Endothelial cell of umbilical vein (primary cell): ENCODE measurements around the gene CFAP99. TPM values are rescaled to one million over a fixed set of nuclear protein-coding genes. Genes with fewer than 3 reads are reported as not detected.

Experiments
- BruUV-seq: library from RNA; stranded (reverse); fragments of 400-500 nt; replicated peaks from 2 replicates; lab custom pipeline; 2021; lab: Mats Ljungman, UMichigan
- CTCF ChIA-PET: fragments of 300-600, 350-600 bp; sonication (Branson Sonifier 250); formaldehyde crosslinking; loops from one replicate; lab custom pipeline; 2021; ENCODE audit warnings: antibody characterized with exemption, inconsistent platforms; lab: Charles Lee
- POLR2A ChIA-PET: fragments of 300-600, 350-600 bp; sonication (Branson Sonifier 250); formaldehyde crosslinking; loops from one replicate; lab custom pipeline; 2021; ENCODE audit warnings: antibody characterized with exemption, inconsistent platforms; lab: Charles Lee
- DNase-seq: peaks from one replicate; pipeline ENCODE4 v3.0.0-alpha.2; 2011; ENCODE audit warnings: low read depth, low spot score
- FAIRE-seq: peaks from 2 replicates; lab custom pipeline; 2011; peaks lifted over from hg19 to GRCh38; lab: Jason Lieb, UNC
- H2AFZ ChIP-seq: 2 replicates; pipeline ENCODE4 v1.6.0; 2012; ENCODE audit warnings: low read depth, low read length, control low read depth, inconsistent platforms
- H3K27ac ChIP-seq: 2 replicates; pipeline ENCODE4 v1.5.1; 2011; ENCODE audit warnings: low read depth, mild to moderate bottlenecking, control low read depth, low read length, moderate library complexity; ENCODE audit not compliant: insufficient read depth
- H3K27me3 ChIP-seq, 2 experiments: 2 replicates each; pipeline versions ENCODE4 v1.6.0 to v1.6.1; 2011; ENCODE audit warnings: low read length in 2 of 2, mixed read lengths in 1 of 2; ENCODE audit not compliant: control insufficient read depth in 2 of 2, insufficient read depth in 2 of 2
- H3K36me3 ChIP-seq, 2 experiments: 2 replicates in 1 of 2; 3 replicates in 1 of 2; pipeline ENCODE4 v1.5.1; 2011; ENCODE audit warnings: low read length in 2 of 2, mild to moderate bottlenecking in 1 of 2, moderate library complexity in 1 of 2; ENCODE audit not compliant: control insufficient read depth in 2 of 2, insufficient read depth in 2 of 2; ENCODE audit errors: extremely low read depth in 1 of 2
- H3K4me1 ChIP-seq: 3 replicates; pipeline ENCODE4 v1.5.1; 2011; ENCODE audit warnings: mild to moderate bottlenecking, low read length; ENCODE audit not compliant: control insufficient read depth, insufficient read depth; ENCODE audit errors: extremely low read depth
- H3K4me2 ChIP-seq: 2 replicates; pipeline ENCODE4 v1.6.1; 2011; ENCODE audit warnings: low read length, control low read depth, mixed read lengths; ENCODE audit not compliant: insufficient read depth
- H3K4me3 ChIP-seq, 3 experiments: fragments of 200-600 bp in 1 of 3; sonication (generic), shearing (Covaris generic) in 1 of 3; replicated peaks in 1 of 3; 2 replicates each; pipeline ENCODE4 v1.5.1; 2011 to 2016; ENCODE audit warnings: control low read depth in 3 of 3, low read length in 3 of 3, mild to moderate bottlenecking in 2 of 3, inconsistent platforms in 1 of 3, low read depth in 1 of 3, moderate library complexity in 1 of 3; ENCODE audit not compliant: insufficient read depth in 1 of 3
- H3K79me2 ChIP-seq: 2 replicates; pipeline ENCODE4 v1.6.0; 2012; ENCODE audit warnings: low read length, inconsistent platforms; ENCODE audit not compliant: control insufficient read depth, insufficient read depth
- H3K9ac ChIP-seq: replicated peaks from 2 replicates; pipeline ENCODE3; 2011; ENCODE audit warnings: low read length, control low read depth; ENCODE audit not compliant: insufficient read depth; ENCODE audit errors: extremely low read depth
- H3K9me1 ChIP-seq: replicated peaks from 3 replicates; pipeline ENCODE4 v1.6.0; 2011; ENCODE audit warnings: mild to moderate bottlenecking, low read length; ENCODE audit not compliant: control insufficient read depth, insufficient read depth; ENCODE audit errors: extremely low read depth
- H3K9me3 ChIP-seq: replicated peaks from 2 replicates; pipeline ENCODE4 v1.5.1; 2012; ENCODE audit warnings: low read length, inconsistent platforms; ENCODE audit not compliant: control insufficient read depth, insufficient read depth
- H4K20me1 ChIP-seq: replicated peaks from 2 replicates; pipeline ENCODE3; 2011; ENCODE audit warnings: mild to moderate bottlenecking, low read length; ENCODE audit not compliant: control insufficient read depth, insufficient read depth; ENCODE audit errors: extremely low read depth
- EZH2 ChIP-seq: IDR thresholded peaks from 2 replicates; pipeline ENCODE4 v1.6.1; 2012; ENCODE audit warnings: borderline replicate concordance, low read depth, mild to moderate bottlenecking, moderate library complexity, low read length, inconsistent platforms; ENCODE audit not compliant: severe bottlenecking
- FOS ChIP-seq: IDR thresholded peaks from 2 replicates; pipeline ENCODE4 v1.6.1; 2011; ENCODE audit warnings: mild to moderate bottlenecking, low read length, moderate library complexity, borderline replicate concordance; ENCODE audit not compliant: insufficient read depth
- GATA2 ChIP-seq: IDR thresholded peaks from 2 replicates; pipeline ENCODE4 v1.7.0; 2011; ENCODE audit warnings: low read depth, mild to moderate bottlenecking, moderate library complexity, mixed read lengths, low read length; ENCODE audit not compliant: insufficient read length, insufficient read depth
- JUN ChIP-seq: IDR thresholded peaks from 2 replicates; pipeline ENCODE4 v1.6.1; 2011; ENCODE audit warnings: borderline replicate concordance, low read depth; ENCODE audit not compliant: insufficient read length, insufficient read depth
- MAX ChIP-seq: IDR thresholded peaks from 2 replicates; pipeline ENCODE4 v1.6.1; 2011; ENCODE audit not compliant: insufficient read depth, insufficient read length
- MYC ChIP-seq: IDR thresholded peaks from one replicate; pipeline ENCODE4 v1.6.1; 2011; ENCODE audit warnings: mild to moderate bottlenecking, low read depth, low read length
- POLR2A ChIP-seq: IDR thresholded peaks from 2 replicates; pipeline ENCODE4 v1.6.1; 2012; ENCODE audit warnings: low read depth, mild to moderate bottlenecking, control low read depth, low read length
- POLR2AphosphoS5 ChIP-seq: IDR thresholded peaks from 2 replicates; pipeline ENCODE4 v1.6.1; 2012; ENCODE audit warnings: low read depth, mild to moderate bottlenecking, control low read depth, low read length, moderate library complexity; ENCODE audit not compliant: insufficient read depth
- dilution Hi-C: fragments of 300-500 bp; cut with MboI; formaldehyde crosslinking; loops from one replicate; pipeline ENCODE4 v1.15.0; 2019; ENCODE audit warnings: low sequenced_read_pairs; ENCODE audit not compliant: extremely low pct_ligation_motif_present
- intact Hi-C: fragments of 100-400 bp; cut with micrococcal nuclease; formaldehyde crosslinking; loops from one replicate; pipeline ENCODE4 v1.10.0; 2022
- polyA plus RNA-seq, 4 experiments: library from polyadenylated mRNA; depleted of rRNA in 3 of 4; stranded (reverse) in 3 of 4; unstranded in 1 of 4; fragments of >200 nt; gene quantifications; 2 replicates each; pipeline versions ENCODE4 v1.2.1 to v1.2.3, GENCODE V29; 2011 to 2012; ENCODE audit warnings: missing spikeins in 1 of 4
- total RNA-seq: library from RNA; stranded (reverse); gene quantifications from 2 replicates; pipeline ENCODE4 v1.2.3, GENCODE V29; 2021
- TF ChIP-seq, protein P1 (sequence below), 2 donors: IDR thresholded peaks; 1 replicate in 1 of 2; 2 replicates in 1 of 2; pipeline ENCODE4 v1.5.1; 2011; ENCODE audit warnings: low read length in 2 of 2, mild to moderate bottlenecking in 2 of 2, moderate library complexity in 2 of 2, control low read depth in 1 of 2, inconsistent platforms in 1 of 2, low read depth in 1 of 2; ENCODE audit not compliant: insufficient read depth in 1 of 2; ENCODE audit errors: extremely low read depth in 1 of 2

Gene CFAP99
- total and polyA plus RNA-seq, 2 donors (not counting 3 experiments of a cell fraction or from before 2014, with no cell fraction given): 0.03 TPM; not detected in 1

DNA sequence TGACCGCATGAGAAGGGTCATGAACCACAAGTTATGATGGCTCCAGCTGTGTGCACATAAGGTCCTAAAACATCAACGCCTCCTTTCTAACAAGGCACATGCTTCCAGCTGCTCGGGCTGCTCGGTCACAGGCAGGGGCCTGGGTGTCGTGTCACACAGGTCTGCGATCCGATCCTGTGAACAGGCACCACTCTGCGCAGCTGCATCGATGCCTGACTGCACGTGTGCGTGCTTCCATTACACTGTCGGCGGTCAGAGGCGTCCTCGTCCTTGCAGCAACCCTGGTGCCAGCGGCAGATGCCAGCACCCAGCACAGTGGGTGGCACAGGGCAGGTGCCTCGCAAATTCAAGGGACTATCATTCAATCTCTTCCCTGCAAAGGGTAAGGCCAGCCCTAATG is 24.2 kb upstream of the CFAP99 start:
- no peaks in the 10 kb centered on the region for H4K20me1 ChIP-seq
- no peak overlapping the region for H3K4me2 ChIP-seq
- ChIA-PET CTCF (no interaction called here), POLR2A (interaction anchor here (0.6 kb wide), 1 partner anchor 452 kb away, joined by 7 read pairs; no protein-coding TSS in a partner anchor)
- H3K4me3 ChIP-seq: no peak overlapping the region
- H3K9me3 ChIP-seq: no peaks in the 10 kb centered on the region
- no peak for TF ChIP-seq JUN
- no peak for TF ChIP-seq POLR2A
- TF ChIP-seq FOS: no peak
- no peak for TF ChIP-seq POLR2AphosphoS5
- no peak for TF ChIP-seq EZH2
- no peak for TF ChIP-seq MYC
- no peak for TF ChIP-seq MAX
- TF ChIP-seq GATA2: no peak
- TF ChIP-seq, protein P1, sequence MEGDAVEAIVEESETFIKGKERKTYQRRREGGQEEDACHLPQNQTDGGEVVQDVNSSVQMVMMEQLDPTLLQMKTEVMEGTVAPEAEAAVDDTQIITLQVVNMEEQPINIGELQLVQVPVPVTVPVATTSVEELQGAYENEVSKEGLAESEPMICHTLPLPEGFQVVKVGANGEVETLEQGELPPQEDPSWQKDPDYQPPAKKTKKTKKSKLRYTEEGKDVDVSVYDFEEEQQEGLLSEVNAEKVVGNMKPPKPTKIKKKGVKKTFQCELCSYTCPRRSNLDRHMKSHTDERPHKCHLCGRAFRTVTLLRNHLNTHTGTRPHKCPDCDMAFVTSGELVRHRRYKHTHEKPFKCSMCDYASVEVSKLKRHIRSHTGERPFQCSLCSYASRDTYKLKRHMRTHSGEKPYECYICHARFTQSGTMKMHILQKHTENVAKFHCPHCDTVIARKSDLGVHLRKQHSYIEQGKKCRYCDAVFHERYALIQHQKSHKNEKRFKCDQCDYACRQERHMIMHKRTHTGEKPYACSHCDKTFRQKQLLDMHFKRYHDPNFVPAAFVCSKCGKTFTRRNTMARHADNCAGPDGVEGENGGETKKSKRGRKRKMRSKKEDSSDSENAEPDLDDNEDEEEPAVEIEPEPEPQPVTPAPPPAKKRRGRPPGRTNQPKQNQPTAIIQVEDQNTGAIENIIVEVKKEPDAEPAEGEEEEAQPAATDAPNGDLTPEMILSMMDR (IDR thresholded peaks at IDR 0.05; ENCODE audit: extremely low read depth in 1 of 2, insufficient read depth in 1 of 2, low read depth in 1 of 2, low read length in 2 of 2): no peak
- no TSS peak for BruUV-seq
- no peak overlapping the region for H2AFZ ChIP-seq
- no peak overlapping the region for H3K9ac ChIP-seq
- intact Hi-C loops (no loop called here), dilution Hi-C loops (no loop called here)
- no peak overlapping the region for H3K27ac ChIP-seq
- DNase-seq: no peak
- peaks cover 3% of the 10 kb centered on the region for H3K4me1 ChIP-seq
- FAIRE-seq: no peak
- H3K36me3 ChIP-seq: no peaks in the 10 kb centered on the region
- H3K79me2 ChIP-seq: peaks cover 2% of the 10 kb centered on the region
- H3K9me1 ChIP-seq: no peaks in the 10 kb centered on the region
- H3K27me3 ChIP-seq: no peaks in the 10 kb centered on the region
